ENCODE data around the gene ZFP90.
"Not testable (repeated sequence)": the region's sequence is repeated elsewhere in the genome, so short reads cannot be mapped to it uniquely, and the experiment has no call there.

Gene ZFP90

DNA sequence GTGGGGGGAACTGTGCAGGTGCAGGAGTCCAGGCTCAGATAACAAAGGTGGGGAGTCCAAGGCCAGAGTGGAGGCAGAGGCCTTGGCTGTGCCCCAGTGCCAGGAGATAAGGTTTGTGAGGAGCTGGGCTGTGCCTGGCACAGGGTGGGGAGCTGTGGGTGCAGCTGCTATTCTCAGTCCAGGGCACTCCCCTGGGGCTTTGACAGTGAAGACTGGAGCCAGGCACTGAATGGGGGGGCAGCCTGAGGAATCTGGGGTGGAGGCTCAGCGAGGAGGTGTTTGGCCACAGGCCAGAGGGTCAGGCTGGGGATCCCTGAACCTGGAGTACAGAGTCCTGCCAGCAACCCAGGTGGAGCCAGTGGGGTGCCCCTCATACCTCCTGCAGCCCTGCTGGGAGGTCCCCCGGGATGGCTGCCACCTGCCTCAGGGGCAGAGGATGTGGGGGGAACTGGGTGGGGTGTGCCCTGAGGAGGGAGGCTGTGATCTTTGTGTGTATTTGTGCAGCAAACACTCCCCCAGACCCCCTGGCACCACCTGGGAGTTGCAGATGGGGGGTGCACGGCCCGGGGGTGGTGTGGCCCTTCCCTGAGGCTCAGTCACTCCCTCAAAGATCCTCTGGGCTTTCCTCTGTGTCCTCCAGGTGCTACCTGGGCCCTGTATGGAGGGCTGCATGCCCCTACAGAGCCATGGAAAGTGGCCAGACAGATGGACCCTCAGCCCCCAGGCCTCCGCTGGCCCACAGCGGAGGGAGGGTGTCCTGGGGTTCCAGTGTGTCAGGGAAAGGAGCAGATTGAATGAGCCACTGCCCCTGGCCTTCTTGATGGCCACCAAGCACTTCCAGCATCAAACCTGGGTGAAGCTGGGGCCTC is 46.3 kb upstream of the ZFP90 start:
- Histone ChIP-seq H3K4me3 (ENCODE audit: low read depth, low read length) (no peak overlapping the region), H3K9me3 (ENCODE audit: severe bottlenecking) (no peaks in the 10 kb centered on the region), H3K27me3 (ENCODE audit: insufficient read depth, low read depth, severe bottlenecking) (no peaks in the 10 kb centered on the region), H3K27ac (no peak overlapping the region), H3K36me3 (no peaks in the 10 kb centered on the region)
- DNase-seq = no peak
- TF ChIP-seq, protein P1, sequence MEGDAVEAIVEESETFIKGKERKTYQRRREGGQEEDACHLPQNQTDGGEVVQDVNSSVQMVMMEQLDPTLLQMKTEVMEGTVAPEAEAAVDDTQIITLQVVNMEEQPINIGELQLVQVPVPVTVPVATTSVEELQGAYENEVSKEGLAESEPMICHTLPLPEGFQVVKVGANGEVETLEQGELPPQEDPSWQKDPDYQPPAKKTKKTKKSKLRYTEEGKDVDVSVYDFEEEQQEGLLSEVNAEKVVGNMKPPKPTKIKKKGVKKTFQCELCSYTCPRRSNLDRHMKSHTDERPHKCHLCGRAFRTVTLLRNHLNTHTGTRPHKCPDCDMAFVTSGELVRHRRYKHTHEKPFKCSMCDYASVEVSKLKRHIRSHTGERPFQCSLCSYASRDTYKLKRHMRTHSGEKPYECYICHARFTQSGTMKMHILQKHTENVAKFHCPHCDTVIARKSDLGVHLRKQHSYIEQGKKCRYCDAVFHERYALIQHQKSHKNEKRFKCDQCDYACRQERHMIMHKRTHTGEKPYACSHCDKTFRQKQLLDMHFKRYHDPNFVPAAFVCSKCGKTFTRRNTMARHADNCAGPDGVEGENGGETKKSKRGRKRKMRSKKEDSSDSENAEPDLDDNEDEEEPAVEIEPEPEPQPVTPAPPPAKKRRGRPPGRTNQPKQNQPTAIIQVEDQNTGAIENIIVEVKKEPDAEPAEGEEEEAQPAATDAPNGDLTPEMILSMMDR (IDR thresholded peaks at IDR 0.05; ENCODE audit: low read depth, low read length) = no peak

DNA sequence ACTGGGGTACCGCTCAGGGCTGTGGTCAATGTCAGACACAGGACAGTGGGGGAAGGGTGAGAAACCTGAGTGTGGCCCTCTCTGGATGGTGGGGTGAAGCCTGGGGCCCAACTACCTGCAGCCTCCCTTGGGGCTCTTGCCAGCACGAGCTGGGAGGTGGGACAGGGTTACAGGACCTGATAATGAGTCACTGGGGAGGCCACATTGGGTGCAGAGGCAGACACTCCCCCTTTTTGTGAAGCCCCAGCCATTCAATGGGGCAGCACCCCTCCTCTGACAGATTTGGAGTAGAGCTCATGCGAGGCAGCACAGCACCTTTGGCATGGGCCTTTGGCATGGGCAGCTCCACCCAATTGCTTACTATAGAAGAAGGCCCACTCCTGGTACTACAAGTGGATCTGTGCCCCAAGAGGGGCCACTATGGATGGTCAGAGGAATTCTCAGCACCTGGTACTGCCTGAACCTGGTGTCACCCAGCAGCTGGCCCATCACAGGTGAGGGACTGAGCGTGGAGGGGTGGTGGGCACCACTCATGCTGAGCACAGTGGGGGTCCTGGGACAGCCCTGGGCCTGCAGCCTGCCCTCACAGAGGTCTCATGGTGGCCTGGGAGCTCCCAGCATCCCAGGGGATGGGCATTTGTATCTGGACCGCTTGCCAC is 45.5 kb upstream of the ZFP90 start:
- Histone ChIP-seq H3K9me3 (ENCODE audit: severe bottlenecking) (no peaks in the 10 kb centered on the region), H3K27me3 (ENCODE audit: insufficient read depth, low read depth, severe bottlenecking) (no peaks in the 10 kb centered on the region), H3K36me3 (no peaks in the 10 kb centered on the region), H3K27ac (no peak overlapping the region), H3K4me3 (ENCODE audit: low read depth, low read length) (no peak overlapping the region)
- TF ChIP-seq, protein P1 (IDR thresholded peaks at IDR 0.05; ENCODE audit: low read depth, low read length) = no peak
- no peak for DNase-seq

DNA sequence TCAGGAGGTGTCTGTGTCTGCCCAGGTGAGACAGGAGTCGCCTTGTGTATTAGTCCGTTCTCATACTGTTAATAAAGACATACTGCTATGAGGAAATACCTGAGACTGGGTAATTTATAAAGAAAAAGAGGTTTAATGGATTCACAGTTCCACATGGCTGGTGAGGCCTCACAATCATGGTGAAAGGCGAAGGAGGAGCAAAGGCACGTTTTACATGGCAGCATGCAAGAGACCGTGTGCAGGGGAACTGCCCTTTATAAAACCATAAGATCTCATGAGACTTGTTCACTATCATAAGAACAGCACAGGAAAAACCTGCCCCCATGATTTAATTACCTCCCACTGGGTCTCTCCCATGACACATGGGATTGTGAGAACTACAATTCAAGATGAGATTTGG is 44.8 kb upstream of the ZFP90 start:
- not testable (repeated sequence) for H3K27me3 ChIP-seq (ENCODE audit: insufficient read depth, low read depth, severe bottlenecking); H3K36me3 ChIP-seq; DNase-seq; H3K4me3 ChIP-seq (ENCODE audit: low read depth, low read length); H3K27ac ChIP-seq; H3K9me3 ChIP-seq (ENCODE audit: severe bottlenecking)

DNA sequence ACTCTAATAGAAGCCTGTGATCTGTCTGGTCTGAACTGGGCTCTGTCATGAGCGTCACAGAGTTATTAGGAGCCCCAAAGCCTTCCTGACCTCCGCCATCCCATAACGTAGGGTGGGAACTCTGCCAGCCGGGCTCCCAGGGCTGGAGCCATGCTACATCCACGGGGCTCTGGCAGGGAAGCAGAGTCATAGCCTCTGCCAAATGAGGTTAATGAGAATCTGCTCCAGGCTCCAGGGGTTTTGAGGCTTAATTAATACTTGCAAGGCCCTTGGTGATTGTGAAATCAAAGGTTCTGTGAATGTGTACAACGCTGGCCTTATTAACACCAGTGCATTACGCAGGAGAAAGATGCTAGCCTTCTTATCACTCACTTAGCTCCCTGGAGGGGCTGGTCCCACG is 42.4 kb upstream of the ZFP90 start:
- Histone ChIP-seq H3K27me3 (ENCODE audit: insufficient read depth, low read depth, severe bottlenecking) (no peaks in the 10 kb centered on the region), H3K4me3 (ENCODE audit: low read depth, low read length) (no peak overlapping the region), H3K9me3 (ENCODE audit: severe bottlenecking) (no peaks in the 10 kb centered on the region), H3K36me3 (no peaks in the 10 kb centered on the region), H3K27ac (no peak overlapping the region)
- TF ChIP-seq, protein P1 (IDR thresholded peaks at IDR 0.05; ENCODE audit: low read depth, low read length) = no peak
- DNase-seq = no peak

DNA sequence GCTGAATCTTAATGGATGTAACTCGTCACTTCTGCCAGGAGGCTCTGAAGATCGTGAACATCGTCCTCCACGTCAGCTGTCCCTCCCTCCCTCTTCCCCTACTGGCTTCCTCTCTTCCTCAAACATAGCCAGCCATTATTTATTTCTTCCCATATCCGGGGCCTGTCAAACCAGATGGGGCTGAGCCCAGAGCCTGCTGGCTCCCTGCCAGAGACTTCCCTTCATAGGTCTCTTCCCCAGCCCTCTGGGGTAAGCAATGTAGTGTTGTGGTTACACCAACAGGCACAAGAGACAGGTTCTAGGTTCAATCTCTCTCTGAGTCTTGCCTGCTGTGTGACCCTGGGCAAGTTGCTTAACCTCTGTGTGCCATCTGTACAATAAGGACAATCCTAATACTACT is 40.1 kb upstream of the ZFP90 start:
- no peak overlapping the region for H3K27ac ChIP-seq
- no peaks in the 10 kb centered on the region for H3K27me3 ChIP-seq (ENCODE audit: insufficient read depth, low read depth, severe bottlenecking)
- DNase-seq = no peak

DNA sequence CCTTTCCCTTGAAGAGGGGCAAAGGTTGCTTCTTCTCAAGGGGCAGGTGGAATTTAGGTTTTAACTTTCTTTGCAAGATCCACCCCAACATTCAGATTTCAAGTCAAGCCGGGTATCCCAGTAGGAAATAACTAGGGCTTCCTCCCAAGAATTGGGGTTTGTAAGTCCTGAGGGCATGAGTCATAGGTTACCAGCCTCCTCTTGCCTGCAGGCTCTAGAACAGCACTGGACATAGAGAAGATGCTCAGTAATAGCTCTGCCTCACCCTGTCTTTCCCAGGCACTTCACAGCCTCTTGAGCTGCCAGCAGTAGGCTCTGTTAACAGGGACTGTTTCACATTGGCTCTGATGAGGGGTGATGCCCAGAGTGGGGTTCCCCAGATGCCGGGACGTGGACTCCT is 35.8 kb upstream of the ZFP90 start:
- Histone ChIP-seq H3K4me3 (ENCODE audit: low read depth, low read length) (no peak overlapping the region), H3K36me3 (no peaks in the 10 kb centered on the region), H3K27ac (no peak overlapping the region), H3K27me3 (ENCODE audit: insufficient read depth, low read depth, severe bottlenecking) (no peaks in the 10 kb centered on the region), H3K9me3 (ENCODE audit: severe bottlenecking) (no peaks in the 10 kb centered on the region)
- TF ChIP-seq, protein P1 (IDR thresholded peaks at IDR 0.05; ENCODE audit: low read depth, low read length) = no peak
- DNase-seq = no peak

More for the DNA sequence above, 40.1 kb upstream of the ZFP90 start:
- Histone ChIP-seq H3K36me3 (no peaks in the 10 kb centered on the region), H3K9me3 (ENCODE audit: severe bottlenecking) (no peaks in the 10 kb centered on the region), H3K4me3 (ENCODE audit: low read depth, low read length) (no peak overlapping the region)
- TF ChIP-seq, protein P1 (IDR thresholded peaks at IDR 0.05; ENCODE audit: low read depth, low read length) = no peak

Measured in WERI-Rb-1 (cell line).